Gastroesophageal sphincter (tissue), 3 donors: ENCODE results near the gene GDPD1.

Experiments
- POLR2A ChIP-seq, 2 donors: fragments of 450-650 bp; IDR thresholded peaks; one replicate each; pipeline ENCODE4 v1.6.1; 2017; ENCODE audit warnings: antibody characterized with exemption in 2 of 2, mild to moderate bottlenecking in 2 of 2, moderate library complexity in 1 of 2
- POLR2AphosphoS5 ChIP-seq: sonication (generic); formaldehyde crosslinking; IDR thresholded peaks from one replicate; pipeline ENCODE4 v1.6.1; 2017; ENCODE audit warnings: antibody characterized with exemption
- TF ChIP-seq, protein P1 (sequence below), 4 experiments: fragments of 200-600 bp in 2 of 4; fragments of 450-650 bp in 2 of 4; sonication (generic) in 1 of 4; IDR thresholded peaks; one replicate each; pipeline ENCODE4 v1.5.1; 2017 to 2019; ENCODE audit warnings: antibody characterized with exemption in 4 of 4, mild to moderate bottlenecking in 2 of 4, moderate library complexity in 2 of 4

DNA sequence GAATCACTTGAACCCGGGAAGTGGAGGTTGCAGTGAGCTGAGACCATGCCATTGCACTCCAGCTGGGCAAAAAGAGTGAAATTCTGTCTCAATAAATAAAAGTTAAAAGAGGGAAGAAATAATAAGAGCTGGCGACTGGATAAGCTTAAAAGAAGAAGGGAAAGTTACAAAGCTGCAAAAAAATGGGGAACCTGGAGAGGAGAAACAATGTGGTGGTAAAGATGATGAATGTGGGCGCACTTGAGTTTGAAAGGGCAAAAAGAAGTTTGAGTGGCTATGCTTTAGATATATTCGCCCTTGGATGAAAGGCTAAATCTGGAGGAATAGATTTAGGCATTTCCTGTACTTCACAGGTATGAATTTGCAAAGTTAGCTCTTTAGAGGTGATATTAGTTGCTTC, 58.1 kb downstream of the GDPD1 start:
- TF ChIP-seq, protein P1, sequence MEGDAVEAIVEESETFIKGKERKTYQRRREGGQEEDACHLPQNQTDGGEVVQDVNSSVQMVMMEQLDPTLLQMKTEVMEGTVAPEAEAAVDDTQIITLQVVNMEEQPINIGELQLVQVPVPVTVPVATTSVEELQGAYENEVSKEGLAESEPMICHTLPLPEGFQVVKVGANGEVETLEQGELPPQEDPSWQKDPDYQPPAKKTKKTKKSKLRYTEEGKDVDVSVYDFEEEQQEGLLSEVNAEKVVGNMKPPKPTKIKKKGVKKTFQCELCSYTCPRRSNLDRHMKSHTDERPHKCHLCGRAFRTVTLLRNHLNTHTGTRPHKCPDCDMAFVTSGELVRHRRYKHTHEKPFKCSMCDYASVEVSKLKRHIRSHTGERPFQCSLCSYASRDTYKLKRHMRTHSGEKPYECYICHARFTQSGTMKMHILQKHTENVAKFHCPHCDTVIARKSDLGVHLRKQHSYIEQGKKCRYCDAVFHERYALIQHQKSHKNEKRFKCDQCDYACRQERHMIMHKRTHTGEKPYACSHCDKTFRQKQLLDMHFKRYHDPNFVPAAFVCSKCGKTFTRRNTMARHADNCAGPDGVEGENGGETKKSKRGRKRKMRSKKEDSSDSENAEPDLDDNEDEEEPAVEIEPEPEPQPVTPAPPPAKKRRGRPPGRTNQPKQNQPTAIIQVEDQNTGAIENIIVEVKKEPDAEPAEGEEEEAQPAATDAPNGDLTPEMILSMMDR (IDR thresholded peaks at IDR 0.05): no peak
- TF ChIP-seq POLR2A (IDR thresholded peaks at IDR 0.05) (no peak), POLR2AphosphoS5 (no peak)
